Hepatocyte (in vitro differentiated cells): ENCODE measurements around the gene TRIM42. TPM values are rescaled to one million over a fixed set of nuclear protein-coding genes. Genes with fewer than 3 reads are reported as not detected.

Source experiments
- DNase-seq: peaks from one replicate; pipeline ENCODE4 v3.0.0-alpha.2; 2016; ENCODE audit warnings: low spot score
- H2AFZ ChIP-seq: fragments of 200-600 bp; sonication (generic); 2 replicates; pipeline ENCODE4 v1.6.0; 2016; ENCODE audit warnings: antibody characterized with exemption, mild to moderate bottlenecking
- H3K27ac ChIP-seq: fragments of 200-600 bp; sonication (generic); 2 replicates; pipeline ENCODE4 v1.5.1; 2016; ENCODE audit warnings: mild to moderate bottlenecking
- H3K27me3 ChIP-seq: fragments of 200-600 bp; sonication (generic); 2 replicates; pipeline ENCODE4 v1.6.1; 2016
- H3K36me3 ChIP-seq: fragments of 200-600 bp; sonication (generic); replicated peaks from 2 replicates; pipeline ENCODE4 v1.5.1; 2016; ENCODE audit warnings: low read depth; ENCODE audit not compliant: insufficient read depth
- H3K4me1 ChIP-seq: fragments of 200-600 bp; sonication (generic); 2 replicates; pipeline ENCODE4 v1.5.1; 2016; ENCODE audit warnings: mild to moderate bottlenecking, moderate library complexity; ENCODE audit not compliant: insufficient read depth
- H3K4me2 ChIP-seq: fragments of 200-600 bp; sonication (generic); 2 replicates; pipeline ENCODE4 v1.6.0; 2016
- H3K4me3 ChIP-seq: fragments of 200-600 bp; sonication (generic); 2 replicates; pipeline ENCODE4 v1.5.1; 2016; ENCODE audit warnings: mild to moderate bottlenecking
- H3K79me2 ChIP-seq: fragments of 200-600 bp; sonication (generic); 2 replicates; pipeline ENCODE4 v1.6.0; 2017; ENCODE audit warnings: mild to moderate bottlenecking
- H3K9me2 ChIP-seq: fragments of 200-600 bp; sonication (generic); replicated peaks from 2 replicates; pipeline ENCODE4 v1.6.0; 2017; ENCODE audit warnings: mild to moderate bottlenecking; ENCODE audit not compliant: insufficient read depth
- H3K9me3 ChIP-seq: fragments of 200-600 bp; sonication (generic); 2 replicates; pipeline ENCODE4 v1.5.1; 2016; ENCODE audit warnings: low read depth, mild to moderate bottlenecking
- H4K20me1 ChIP-seq: fragments of 200-600 bp; sonication (generic); 2 replicates; pipeline ENCODE4 v1.6.0; 2016; ENCODE audit warnings: mild to moderate bottlenecking; ENCODE audit not compliant: insufficient read depth, poor library complexity, severe bottlenecking
- CTCF ChIP-seq: fragments of 200-600 bp; sonication (generic); IDR thresholded peaks from 2 replicates; pipeline ENCODE4 v1.5.1; 2016; ENCODE audit warnings: antibody characterized with exemption, mild to moderate bottlenecking; ENCODE audit not compliant: poor library complexity
- EZH2 ChIP-seq: fragments of 200-600 bp; sonication (generic); IDR thresholded peaks from 2 replicates; pipeline ENCODE4 v1.6.1; 2016; ENCODE audit warnings: antibody characterized with exemption, mild to moderate bottlenecking, borderline replicate concordance
- EZH2phosphoT487 ChIP-seq: fragments of 200-600 bp; sonication (generic); IDR thresholded peaks from one replicate; pipeline ENCODE4 v1.6.1; 2018; ENCODE audit warnings: antibody characterized with exemption, mild to moderate bottlenecking, low read depth, moderate library complexity; ENCODE audit not compliant: unreplicated experiment, severe bottlenecking
- WGBS: methylation state at CpG from one replicate; pipeline ENCODE4 v1.1.6; 2016; ENCODE audit warnings: low lambda C conversion rate; ENCODE audit errors: missing lambda C conversion rate; 5-methylcytosine and 5-hydroxymethylcytosine counted together
- polyA plus RNA-seq: library from polyadenylated mRNA; unstranded; fragments of >200 nt; fragmentation: Nextera tagmentation; extraction: Ambion mirVana; gene quantifications from 2 replicates; pipeline ENCODE4 v1.2.1, GENCODE V29; 2016
- total RNA-seq: library from RNA; depleted of rRNA; stranded (reverse); fragments of >200 nt; gene quantifications from 2 replicates; pipeline ENCODE4 v1.2.3, GENCODE V29; 2014

Gene TRIM42
- total and polyA plus RNA-seq, 2 experiments from 2014 or later = not detected

GRCh38 chr3:140706360-140706759 lies 28.5 kb downstream of the TRIM42 start:
- no peaks in the 10 kb centered on the region for H3K36me3 ChIP-seq
- H3K9me2 ChIP-seq = no peaks in the 10 kb centered on the region
- no peak overlapping the region for H3K4me3 ChIP-seq
- TF ChIP-seq EZH2 (no peak), CTCF (no peak), EZH2phosphoT487 (no peak)
- H2AFZ ChIP-seq = no peak overlapping the region
- no peak for DNase-seq
- no peak overlapping the region for H3K4me2 ChIP-seq
- no peak overlapping the region for H3K27ac ChIP-seq
- H3K4me1 ChIP-seq = peaks cover 6% of the 10 kb centered on the region
- no peaks in the 10 kb centered on the region for H4K20me1 ChIP-seq
- no peaks in the 10 kb centered on the region for H3K79me2 ChIP-seq
- no peaks in the 10 kb centered on the region for H3K9me3 ChIP-seq
- H3K27me3 ChIP-seq = no peaks in the 10 kb centered on the region

GRCh38 chr3:140708815-140709214 lies 31.0 kb downstream of the TRIM42 start:
- Histone ChIP-seq H3K9me3 (no peaks in the 10 kb centered on the region), H2AFZ (no peak overlapping the region), H3K27ac (no peak overlapping the region), H3K4me3 (no peak overlapping the region), H3K9me2 (no peaks in the 10 kb centered on the region), H3K27me3 (no peaks in the 10 kb centered on the region), H3K36me3 (no peaks in the 10 kb centered on the region), H3K79me2 (no peaks in the 10 kb centered on the region), H4K20me1 (no peaks in the 10 kb centered on the region), H3K4me2 (no peak overlapping the region), H3K4me1 (peaks cover 12% of the 10 kb centered on the region)
- no peak for TF ChIP-seq EZH2
- no peak for TF ChIP-seq CTCF
- no peak for TF ChIP-seq EZH2phosphoT487
- 77% methylated on average over 2 of the region's 2 CpGs for WGBS
- no peak for DNase-seq

DNA sequence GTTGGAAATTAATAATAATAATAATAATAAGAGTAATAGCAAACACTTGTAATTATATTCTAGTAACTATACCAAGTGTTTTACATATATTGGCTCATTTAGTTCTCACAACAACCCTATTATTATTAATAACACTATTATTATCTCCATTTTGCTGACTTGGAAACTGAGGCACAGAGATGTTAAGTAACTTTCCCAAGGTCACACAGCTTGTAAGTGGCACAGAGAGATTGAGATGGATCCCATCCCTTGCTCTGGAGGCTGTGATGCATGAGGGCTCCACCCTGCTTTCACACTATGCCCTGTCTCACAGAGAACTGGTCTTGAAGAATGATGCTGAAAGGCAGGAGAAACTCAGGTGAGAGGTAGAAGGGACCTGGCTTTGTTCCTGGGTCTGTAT lies 31.9 kb downstream of the TRIM42 start:
- Histone ChIP-seq H3K27ac (no peak overlapping the region), H3K9me2 (no peaks in the 10 kb centered on the region), H3K9me3 (no peaks in the 10 kb centered on the region), H3K27me3 (no peaks in the 10 kb centered on the region), H3K4me2 (no peak overlapping the region), H3K4me1 (peaks cover 12% of the 10 kb centered on the region), H2AFZ (no peak overlapping the region), H3K79me2 (no peaks in the 10 kb centered on the region), H3K36me3 (no peaks in the 10 kb centered on the region), H3K4me3 (no peak overlapping the region), H4K20me1 (no peaks in the 10 kb centered on the region)
- TF ChIP-seq EZH2phosphoT487 = no peak
- no peak for TF ChIP-seq CTCF
- no peak for TF ChIP-seq EZH2
- DNase-seq = no peak

- no peak for DNase-seq
- Histone ChIP-seq H4K20me1 (no peaks in the 10 kb centered on the region), H3K4me2 (no peak overlapping the region), H3K4me1 (peaks cover 12% of the 10 kb centered on the region), H3K9me3 (no peaks in the 10 kb centered on the region), H3K9me2 (no peaks in the 10 kb centered on the region), H3K27ac (no peak overlapping the region), H3K27me3 (no peaks in the 10 kb centered on the region), H2AFZ (no peak overlapping the region), H3K36me3 (no peaks in the 10 kb centered on the region), H3K79me2 (no peaks in the 10 kb centered on the region), H3K4me3 (no peak overlapping the region)
- TF ChIP-seq EZH2phosphoT487 (no peak), EZH2 (no peak), CTCF (no peak)
- WGBS = 80% methylated on average over 2 of the region's 2 CpGs
Measured at GRCh38 chr3:140710711-140711389, 33.0 kb downstream of the TRIM42 start.
